ENCODE measurements around the gene SCAANT1. TPM values are rescaled to one million over a fixed set of nuclear protein-coding genes. Genes with fewer than 3 reads are reported as not detected.
A peak's percentile ranks its signal among the peaks of the same experiment; 100 is the strongest.

The SCAANT1 gene
- total RNA-seq, 4 donors from 2014 or later, result not detected

- H3K9me3 ChIP-seq, result no peaks in the 10 kb centered on the region
- in situ Hi-C loops (cut with MboI; ENCODE audit: low pct_ligation_motif_present in 1 of 4, low pct_unique_long_range_greater_than_20kb in 1 of 4, low sequenced_read_pairs in 3 of 4) (no loop called here), intact Hi-C loops (cut with DNase I; ENCODE audit: low total_unique reads) (no loop called here)
- no peaks in the 10 kb centered on the region for H3K36me3 ChIP-seq
- WGBS, 2 donors (ENCODE audit: low coverage in 1 of 2), result 0 to 4% methylated on average over 3 of the region's 3 CpGs
- H3K4me1 ChIP-seq, result peaks cover 0 to 29% (median 11%) of the 10 kb centered on the region in 4 donors
- no peaks in the 10 kb centered on the region for H3K27me3 ChIP-seq
- peak overlapping the region; percentile 96 to 100 (median 99) for H3K4me3 ChIP-seq
- no peak for DNase-seq
- TF ChIP-seq POLR2AphosphoS5 (IDR thresholded peaks at IDR 0.05) (no peak), EP300 (IDR thresholded peaks at IDR 0.05; ENCODE audit: low read depth) (no peak), POLR2A (IDR thresholded peaks at IDR 0.05) (no peak)
- TF ChIP-seq, protein P1, sequence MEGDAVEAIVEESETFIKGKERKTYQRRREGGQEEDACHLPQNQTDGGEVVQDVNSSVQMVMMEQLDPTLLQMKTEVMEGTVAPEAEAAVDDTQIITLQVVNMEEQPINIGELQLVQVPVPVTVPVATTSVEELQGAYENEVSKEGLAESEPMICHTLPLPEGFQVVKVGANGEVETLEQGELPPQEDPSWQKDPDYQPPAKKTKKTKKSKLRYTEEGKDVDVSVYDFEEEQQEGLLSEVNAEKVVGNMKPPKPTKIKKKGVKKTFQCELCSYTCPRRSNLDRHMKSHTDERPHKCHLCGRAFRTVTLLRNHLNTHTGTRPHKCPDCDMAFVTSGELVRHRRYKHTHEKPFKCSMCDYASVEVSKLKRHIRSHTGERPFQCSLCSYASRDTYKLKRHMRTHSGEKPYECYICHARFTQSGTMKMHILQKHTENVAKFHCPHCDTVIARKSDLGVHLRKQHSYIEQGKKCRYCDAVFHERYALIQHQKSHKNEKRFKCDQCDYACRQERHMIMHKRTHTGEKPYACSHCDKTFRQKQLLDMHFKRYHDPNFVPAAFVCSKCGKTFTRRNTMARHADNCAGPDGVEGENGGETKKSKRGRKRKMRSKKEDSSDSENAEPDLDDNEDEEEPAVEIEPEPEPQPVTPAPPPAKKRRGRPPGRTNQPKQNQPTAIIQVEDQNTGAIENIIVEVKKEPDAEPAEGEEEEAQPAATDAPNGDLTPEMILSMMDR (IDR thresholded peaks at IDR 0.05), result no peak
- H3K27ac ChIP-seq, result peak overlapping the region; percentile 89 to 98 (median 96)
These were observed 47.2 kb downstream of the SCAANT1 start for GRCh38 chr3:63864965-63865327.

GRCh38 chr3:63864008-63864964 lies 47.9 kb downstream of the SCAANT1 start:
- 0 to 1% methylated on average over 4 to 27 of the region's 93 CpGs for WGBS, 2 donors (ENCODE audit: low coverage in 1 of 2)
- TF ChIP-seq POLR2AphosphoS5 (IDR thresholded peaks at IDR 0.05) (no peak), EP300 (IDR thresholded peaks at IDR 0.05; ENCODE audit: low read depth) (no peak), POLR2A (IDR thresholded peaks at IDR 0.05) (peak; percentile 21)
- TF ChIP-seq, protein P1 (IDR thresholded peaks at IDR 0.05), result peak in 1 of 5 experiments; percentile 2
- in situ Hi-C loops (cut with MboI; ENCODE audit: low pct_ligation_motif_present in 1 of 4, low pct_unique_long_range_greater_than_20kb in 1 of 4, low sequenced_read_pairs in 3 of 4), result no loop called here
- Histone ChIP-seq H3K4me1 (peaks cover 0 to 29% (median 11%) of the 10 kb centered on the region in 4 donors), H3K36me3 (no peaks in the 10 kb centered on the region), H3K27me3 (no peaks in the 10 kb centered on the region), H3K4me3 (peak overlapping the region; percentile 96 to 100 (median 99)), H3K9me3 (no peaks in the 10 kb centered on the region), H3K27ac (peak overlapping the region; percentile 89 to 98 (median 96))
- intact Hi-C loops (cut with DNase I; ENCODE audit: low total_unique reads), result no loop called here
- peak; percentile 51 for DNase-seq

DNA sequence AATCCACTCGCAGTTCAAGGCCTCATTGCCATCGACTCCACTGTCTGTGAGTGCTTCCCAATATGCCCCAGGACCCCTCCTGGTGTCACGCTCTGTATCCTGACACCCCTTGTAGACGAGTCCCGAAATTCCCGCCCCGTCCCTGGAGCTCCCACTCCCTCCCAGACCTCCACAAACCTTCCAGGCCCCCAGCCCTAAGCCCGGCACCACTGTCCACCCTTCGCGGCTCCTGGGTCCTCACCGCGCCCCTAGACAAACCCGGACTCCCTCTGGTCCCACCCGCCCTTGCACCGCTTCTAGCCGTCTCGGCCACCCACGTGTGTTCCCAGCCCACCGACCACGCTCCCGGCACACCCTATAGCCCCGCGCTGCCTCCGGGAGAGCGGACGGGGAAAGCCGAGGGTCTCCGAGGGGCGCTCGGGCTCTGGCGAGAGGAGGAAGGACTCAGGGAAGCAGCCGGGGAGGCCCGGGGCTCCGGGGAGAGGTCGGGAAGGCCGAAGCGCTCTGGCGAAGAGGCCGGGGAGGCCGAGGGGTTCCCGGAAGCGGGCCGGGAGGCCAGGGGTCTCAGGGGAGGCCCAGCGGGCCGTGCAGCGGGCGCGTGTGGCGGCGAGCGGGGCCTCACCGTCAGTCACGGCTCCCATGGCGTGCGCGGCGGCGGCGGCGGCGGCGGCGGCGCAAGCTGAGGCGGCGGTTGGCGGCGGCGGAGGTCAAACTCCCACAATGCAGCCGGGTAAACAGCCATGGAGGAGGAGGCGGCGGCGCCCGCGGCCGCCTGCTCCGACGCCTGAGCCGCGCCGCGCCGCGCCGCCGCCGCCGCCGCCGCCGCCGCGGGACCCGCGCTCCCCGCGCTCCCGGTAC lies 48.8 kb downstream of the SCAANT1 start, which contains the start of the genes ATXN7 and THOC7:
TSS of gene ATXN7 (plus strand) at position 718 of the 858 bp plus-strand sequence. CDS start 48,732 bp downstream, outside the sequence.
TSS of gene THOC7 (minus strand) at position 656 of the 858 bp plus-strand sequence. CDS start at position 641, 15 bp downstream.
- intact Hi-C loops (cut with DNase I; ENCODE audit: low total_unique reads), result no loop called here
- Histone ChIP-seq H3K9me3 (no peaks in the 10 kb centered on the region), H3K27ac (peak within 1 kb of the TSS; percentile 89 to 99 (median 96)), H3K36me3 (no peaks in the 10 kb centered on the region), H3K27me3 (no peaks in the 10 kb centered on the region), H3K4me1 (peaks cover 0 to 29% (median 11%) of the 10 kb centered on the region in 4 donors), H3K4me3 (peak within 1 kb of the TSS; percentile 96 to 100 (median 99))
- TF ChIP-seq POLR2AphosphoS5 (IDR thresholded peaks at IDR 0.05), result no peak
- TF ChIP-seq, protein P1 (IDR thresholded peaks at IDR 0.05), result no peak
- TF ChIP-seq EP300 (IDR thresholded peaks at IDR 0.05; ENCODE audit: low read depth), result no peak
- TF ChIP-seq POLR2A (IDR thresholded peaks at IDR 0.05), result no peak
- in situ Hi-C loops (cut with MboI; ENCODE audit: low pct_ligation_motif_present in 1 of 4, low pct_unique_long_range_greater_than_20kb in 1 of 4, low sequenced_read_pairs in 3 of 4), result no loop called here
- 0% methylated on average over 52 of the region's 98 CpGs; no CpG with 5 or more reads in 1 of the 2 donors for WGBS, 2 donors (ENCODE audit: low coverage in 1 of 2)
- peak; percentile 77 for DNase-seq
